Effector CD4-positive, alpha-beta T cell (primary cell): ENCODE measurements around the gene OGFOD2.
"Not testable (repeated sequence)": the region's sequence is repeated elsewhere in the genome, so short reads cannot be mapped to it uniquely, and the experiment has no call there.

Experiments used
- DNase-seq: peaks from one replicate; pipeline ENCODE4 v3.0.0-alpha.2; 2020
- total RNA-seq: gene quantifications from one replicate; lab custom pipeline; 2026; lab: John Stamatoyannopoulos, UW

OGFOD2 gene
- total RNA-seq = 1.3 reads per million

- peak; percentile 92 for DNase-seq
Measured at GRCh38 chr12:122974892-122975789, at the start of gene OGFOD2. OGFOD2 (plus strand) TSS chr12:122975244; CDS start chr12:122975252, 8 bp downstream.

- no peak for DNase-seq
Measured at GRCh38 chr12:122927756-122928403, 47.2 kb upstream of the OGFOD2 start.

- no peak for DNase-seq
Measured at GRCh38 chr12:122928404-122929147, 46.5 kb upstream of the OGFOD2 start.

GRCh38 chr12:122929148-122929538, 45.9 kb upstream of the OGFOD2 start:
- no peak for DNase-seq

DNA sequence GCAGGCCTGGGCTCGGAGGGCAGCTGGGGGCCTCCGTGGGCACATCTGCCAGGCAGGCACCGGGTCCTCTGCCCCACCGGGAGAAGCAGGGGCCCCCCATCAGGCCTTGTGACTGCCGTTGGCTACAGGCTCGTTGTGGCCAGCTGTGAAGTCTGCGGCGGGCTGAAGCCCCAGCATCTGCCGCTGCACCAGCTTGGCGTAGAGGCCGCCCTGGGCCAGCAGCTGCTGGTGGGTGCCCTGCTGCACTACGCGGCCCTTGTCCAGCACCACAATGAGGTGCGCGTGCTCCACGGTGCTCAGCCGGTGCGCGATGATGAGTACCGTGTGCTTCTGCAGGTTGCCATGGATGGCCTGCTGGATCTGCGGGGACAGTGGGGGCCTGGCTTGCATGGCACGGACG, 45.2 kb upstream of the OGFOD2 start:
- no peak for DNase-seq

- DNase-seq = no peak
Measured at GRCh38 chr12:122932207-122932606, 42.8 kb upstream of the OGFOD2 start.

DNA sequence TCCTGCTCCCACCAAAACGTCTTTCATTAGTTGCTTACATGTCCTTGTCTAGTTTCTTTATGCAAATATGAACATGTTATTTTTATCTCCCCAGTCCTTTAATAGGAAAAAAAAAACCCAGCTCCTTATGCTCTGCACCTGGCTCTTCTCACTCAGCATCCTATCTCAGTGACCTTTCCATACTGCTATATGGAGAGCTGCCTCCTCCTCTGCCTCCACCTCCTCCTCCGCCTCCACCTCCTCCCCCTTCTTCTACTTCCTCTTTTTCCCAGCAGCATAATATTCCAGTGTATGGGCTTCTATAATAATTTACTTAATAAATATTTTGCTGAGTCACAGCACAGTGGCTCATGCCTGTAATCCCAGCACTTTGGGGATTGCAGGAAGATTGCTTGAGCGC, 40.3 kb upstream of the OGFOD2 start:
- no peak for DNase-seq

- no peak for DNase-seq
Measured at GRCh38 chr12:122935318-122935717, 39.7 kb upstream of the OGFOD2 start.

GRCh38 chr12:122937622-122938091, 37.4 kb upstream of the OGFOD2 start:
- DNase-seq = no peak

GRCh38 chr12:122939125-122939524, 35.9 kb upstream of the OGFOD2 start:
- DNase-seq = no peak

- DNase-seq = not testable (repeated sequence)
Measured at GRCh38 chr12:122941351-122941750, 33.7 kb upstream of the OGFOD2 start.

- no peak for DNase-seq
Measured at GRCh38 chr12:122942637-122943036, 32.4 kb upstream of the OGFOD2 start.

DNA sequence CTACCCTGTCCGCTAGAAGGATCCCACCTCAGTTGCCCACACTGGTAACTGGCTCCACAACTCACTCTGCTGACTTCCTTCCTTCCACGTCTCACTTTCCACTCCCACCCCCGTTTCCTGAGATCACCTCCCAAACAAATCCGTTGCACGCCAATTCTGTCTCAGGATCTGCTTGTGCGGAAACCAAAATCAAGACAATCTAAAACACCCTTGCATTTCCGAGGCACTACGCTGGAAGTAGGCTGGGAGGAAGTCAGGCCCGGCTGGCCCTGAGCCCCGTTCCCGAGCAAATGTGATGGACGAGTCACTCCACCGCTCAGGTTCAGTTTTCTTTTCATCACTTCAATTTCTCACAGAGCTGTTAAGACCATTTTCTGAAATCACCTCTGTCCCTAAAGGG, 31.8 kb upstream of the OGFOD2 start:
- DNase-seq = no peak

DNA sequence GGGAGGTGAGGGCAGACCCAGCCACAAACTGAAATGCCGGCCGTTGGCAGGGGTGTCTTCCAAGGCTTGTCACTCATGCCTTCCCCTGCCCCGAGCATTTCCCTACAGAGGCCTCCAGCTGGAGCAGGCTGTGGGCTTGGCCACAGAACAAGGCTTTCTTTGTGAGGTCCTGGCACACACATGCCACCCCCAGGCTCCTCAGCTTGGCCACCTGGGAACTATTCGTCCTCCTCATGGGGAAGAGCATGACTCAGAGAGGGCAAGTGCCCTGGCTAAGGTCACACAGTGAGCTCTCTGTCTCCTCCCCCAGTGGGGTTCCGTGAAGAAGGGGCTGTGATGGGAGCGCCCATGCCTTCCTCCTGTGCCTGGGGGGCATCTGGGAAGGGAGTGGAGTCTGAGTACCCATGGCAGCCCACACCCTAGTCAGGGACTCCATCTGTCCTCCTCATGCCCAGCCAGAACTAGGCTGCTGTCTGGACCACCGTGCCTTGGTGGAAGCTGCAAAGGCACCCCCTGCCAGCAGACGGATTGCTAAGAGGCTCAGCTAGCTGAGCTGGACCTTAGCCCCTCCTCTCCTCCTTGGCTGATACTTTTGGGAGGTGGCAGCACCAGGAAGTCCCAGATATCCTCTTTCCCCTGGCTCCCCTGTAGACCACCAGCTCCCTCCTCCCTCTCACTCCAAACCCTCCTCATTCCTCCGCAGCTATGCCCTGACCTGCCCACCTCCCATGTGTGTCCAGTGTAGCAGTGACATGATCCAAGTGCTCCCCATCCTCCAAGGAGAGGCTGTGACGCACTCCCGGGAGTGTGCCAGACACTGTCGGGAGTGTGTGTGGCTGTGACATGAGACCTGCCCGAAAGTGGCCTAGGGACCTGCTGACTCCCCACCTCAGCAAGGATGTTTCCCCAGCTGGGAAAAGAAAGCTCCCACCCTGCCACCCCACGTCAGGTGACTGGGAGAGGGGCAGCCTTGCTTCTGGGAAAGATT, 30.1 kb upstream of the OGFOD2 start:
- no peak for DNase-seq

- DNase-seq = peak; percentile 29
Measured at GRCh38 chr12:122946690-122947341, 28.2 kb upstream of the OGFOD2 start.

DNA sequence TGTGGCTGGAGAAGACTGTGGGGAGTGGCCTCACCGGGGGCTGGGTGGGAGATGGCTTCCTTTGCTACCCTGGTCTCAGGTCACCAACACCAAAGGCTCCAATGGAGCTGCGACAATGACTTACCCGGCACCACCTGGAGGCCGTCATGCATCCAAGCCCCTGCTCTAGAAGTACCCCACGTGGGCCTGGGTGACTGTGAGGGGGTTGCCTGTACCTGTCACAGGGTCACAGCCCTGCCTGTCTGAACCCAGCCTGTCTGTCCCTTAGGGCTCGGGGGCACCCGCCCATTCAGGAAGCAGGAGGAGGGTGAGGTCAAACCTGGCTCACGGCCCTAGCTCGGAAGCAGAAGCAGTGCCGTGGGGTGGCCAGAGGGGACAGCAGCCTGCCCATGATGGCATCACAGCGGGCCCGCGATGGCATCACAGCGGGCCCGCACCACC, 27.7 kb upstream of the OGFOD2 start:
- DNase-seq = no peak

DNA sequence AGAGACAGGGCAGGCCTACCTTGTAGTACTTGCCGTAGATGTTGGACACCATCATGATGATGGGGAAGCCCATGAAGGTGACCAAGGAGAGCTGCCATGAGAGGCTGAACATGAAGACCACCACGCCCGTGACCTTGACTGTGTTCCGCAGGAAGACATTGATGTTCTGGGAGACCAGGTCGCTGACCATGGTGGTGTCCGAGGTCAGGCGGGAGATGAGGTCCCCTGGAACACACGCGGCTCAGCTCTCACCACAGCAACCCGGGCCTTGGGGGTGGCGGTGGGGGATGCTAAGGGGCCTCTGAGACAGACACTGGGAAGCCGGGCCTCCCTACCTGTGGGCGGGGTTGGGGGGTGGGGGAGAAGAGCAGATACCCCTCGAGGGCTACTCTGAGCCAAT, 26.4 kb upstream of the OGFOD2 start:
- DNase-seq = no peak

- no peak for DNase-seq
Measured at GRCh38 chr12:122949405-122949804, 25.6 kb upstream of the OGFOD2 start.

- DNase-seq = no peak
Measured at GRCh38 chr12:122949816-122950675, 25.0 kb upstream of the OGFOD2 start.

DNA sequence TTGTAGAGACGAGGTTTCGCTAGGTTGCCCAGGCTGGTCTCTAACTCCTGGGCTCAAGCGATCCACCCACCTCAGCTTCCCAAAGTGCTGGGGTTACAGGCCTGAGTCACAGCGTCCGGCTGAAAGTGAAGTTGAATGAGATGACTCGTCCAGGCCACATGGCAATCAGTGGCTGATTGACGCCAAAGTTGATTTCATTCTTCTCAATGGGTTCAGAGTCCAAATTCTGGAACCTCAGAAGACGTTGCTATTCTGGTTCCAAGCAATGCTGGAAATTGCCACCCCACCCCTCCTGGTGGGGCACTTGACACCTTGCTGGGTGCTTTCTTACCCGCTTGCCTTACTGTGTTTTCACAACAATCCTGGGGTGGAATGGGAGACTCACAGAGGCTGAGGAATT, 23.6 kb upstream of the OGFOD2 start:
- no peak for DNase-seq
